ENCODE results near the gene NISCH.

The NISCH gene

GRCh38 chr3:52490035-52490938, 34.9 kb downstream of the NISCH start:
- no peak for DNase-seq (ENCODE audit: low read depth in 3 of 3)

GRCh38 chr3:52490939-52491526, 35.6 kb downstream of the NISCH start:
- no peak for DNase-seq (ENCODE audit: low read depth in 3 of 3)

- DNase-seq (ENCODE audit: low read depth in 3 of 3): no peak
These were observed 36.7 kb downstream of the NISCH start for GRCh38 chr3:52492059-52492458.

- DNase-seq (ENCODE audit: low read depth in 3 of 3): no peak
These were observed 38.0 kb downstream of the NISCH start for GRCh38 chr3:52493232-52494017.

- DNase-seq (ENCODE audit: low read depth in 3 of 3): no peak
These were observed 39.0 kb downstream of the NISCH start for GRCh38 chr3:52494445-52494844.

- DNase-seq (ENCODE audit: low read depth in 3 of 3): no peak
These were observed 39.6 kb downstream of the NISCH start, which contains the start of gene STAB1 for GRCh38 chr3:52494886-52495495. Gene STAB1 (plus strand): TSS chr3:52495338. CDS start chr3:52495414, 76 bp downstream.

GRCh38 chr3:52495777-52496602, 40.6 kb downstream of the NISCH start:
- no peak for DNase-seq (ENCODE audit: low read depth in 3 of 3)

GRCh38 chr3:52498137-52499054, 43.0 kb downstream of the NISCH start:
- no peak for DNase-seq (ENCODE audit: low read depth in 3 of 3)

GRCh38 chr3:52501046-52501445, 45.6 kb downstream of the NISCH start:
- no peak for DNase-seq (ENCODE audit: low read depth in 3 of 3)

GRCh38 chr3:52502001-52502400, 46.6 kb downstream of the NISCH start:
- no peak for DNase-seq (ENCODE audit: low read depth in 3 of 3)

GRCh38 chr3:52502808-52503350, 47.5 kb downstream of the NISCH start:
- no peak for DNase-seq (ENCODE audit: low read depth in 3 of 3)

- DNase-seq (ENCODE audit: low read depth in 3 of 3): no peak
These were observed 48.5 kb downstream of the NISCH start for GRCh38 chr3:52503788-52504424.

GRCh38 chr3:52504977-52505376, 49.6 kb downstream of the NISCH start:
- DNase-seq (ENCODE audit: low read depth in 3 of 3): no peak

GRCh38 chr3:52506266-52506966, 51.0 kb downstream of the NISCH start:
- DNase-seq (ENCODE audit: low read depth in 3 of 3): no peak

GRCh38 chr3:52507359-52507758, 52.0 kb downstream of the NISCH start:
- DNase-seq (ENCODE audit: low read depth in 3 of 3): no peak

GRCh38 chr3:52509753-52510328, 54.4 kb downstream of the NISCH start:
- no peak for DNase-seq (ENCODE audit: low read depth in 3 of 3)

GRCh38 chr3:52511509-52511908, 56.1 kb downstream of the NISCH start:
- no peak for DNase-seq (ENCODE audit: low read depth in 3 of 3)

GRCh38 chr3:52512105-52512504, 56.7 kb downstream of the NISCH start:
- DNase-seq (ENCODE audit: low read depth in 3 of 3): no peak

Measured in stimulated activated CD4-positive, alpha-beta T cell treated with anti-CD3 and anti-CD28 coated beads, TNF-alpha, amount 100 ng/mL, for 4 hours (primary cell).